Heart right ventricle (tissue), 16 donors: ENCODE measurements around the gene DBNL. TPM values are rescaled to one million over a fixed set of nuclear protein-coding genes. Genes with fewer than 3 reads are reported as not detected.
"Not testable (repeated sequence)": the region's sequence is repeated elsewhere in the genome, so short reads cannot be mapped to it uniquely, and the experiment has no call there.

Experiments
- ATAC-seq, 8 donors: fragments of 200-7000 bp; cut with Tn5 transposase; one replicate each; pipeline ENCODE4 v1.9.1; 2020; ENCODE audit warnings: mild to moderate bottlenecking in 8 of 8, moderate library complexity in 8 of 8, moderate number of reproducible peaks in 1 of 8
- DNase-seq, 2 donors: peaks; one replicate each; pipeline ENCODE4 v3.0.0-alpha.2; 2020
- H3K27ac ChIP-seq, 10 donors: fragments of 200-600 bp; sonication (generic) in 2 of 10; one replicate each; pipeline versions ENCODE4 v1.5.0 to v1.8.0; 2020 to 2022; ENCODE audit warnings: mild to moderate bottlenecking in 3 of 10
- H3K27me3 ChIP-seq, 7 donors: fragments of 200-600 bp; one replicate each; pipeline ENCODE4 v1.8.0; 2021 to 2022; ENCODE audit warnings: mild to moderate bottlenecking in 2 of 7
- H3K36me3 ChIP-seq, 9 donors: fragments of 200-600 bp; sonication (generic) in 1 of 9; one replicate each; pipeline versions ENCODE4 v1.5.0 to v1.8.0; 2020 to 2022; ENCODE audit warnings: mild to moderate bottlenecking in 2 of 9
- H3K4me1 ChIP-seq, 9 donors: fragments of 200-600 bp; sonication (generic) in 1 of 9; one replicate each; pipeline versions ENCODE4 v1.5.0 to v1.8.0; 2020 to 2022; ENCODE audit warnings: mild to moderate bottlenecking in 4 of 9
- H3K4me3 ChIP-seq, 10 donors: fragments of 200-600 bp; sonication (generic) in 2 of 10; one replicate each; pipeline versions ENCODE4 v1.5.0 to v1.8.0; 2020 to 2022; ENCODE audit warnings: mild to moderate bottlenecking in 7 of 10, moderate library complexity in 2 of 10
- H3K9me3 ChIP-seq, 11 donors: fragments of 200-600 bp in 10 of 11; sonication (generic) in 2 of 11; one replicate each; pipeline versions ENCODE4 v1.5.0 to v1.8.0; 2013 to 2022; ENCODE audit warnings: mild to moderate bottlenecking in 2 of 11, control low read depth in 1 of 11, moderate library complexity in 1 of 11
- WGBS, 2 donors: extraction: QIAGEN DNeasy Blood & Tissue Kit; methylation state at CpG; one replicate each; pipeline ENCODE4 v1.1.7; 2013; ENCODE audit warnings: inconsistent platforms in 1 of 2; 5-methylcytosine and 5-hydroxymethylcytosine counted together
- intact Hi-C, 10 donors: fragments of 100-400 bp; cut with DNase I; formaldehyde crosslinking; loops; one replicate each; pipeline versions ENCODE4 v1.11.1 to v1.14.2; 2022
- polyA plus RNA-seq, 2 donors: library from polyadenylated mRNA; stranded (reverse); fragments of 200-250 nt; gene quantifications; one replicate each; pipeline ENCODE4 v1.2.3, GENCODE V29; 2013
- total RNA-seq, 10 donors: library from RNA; stranded (reverse); fragmentation: NEBNext Ultra II Directional in 3 of 10; extraction: Animal tissue kit (Norgen Biotek cat#: 25700) in 3 of 10; gene quantifications; one replicate each; pipeline versions ENCODE4 v1.2.1 to v1.2.4, GENCODE V29; 2021 to 2023
- donor health status: Arrhythmogenic right ventricular cardiomyopathy.
- donor health status: ischemic (EF 13 %, LVEDD 7.1; RV severe dilation, severe dysfunction).
- donor health status: healthy with polysubstance abuse.
- donor health status: DM: no; HTN: yes; CAD: no.
- donor health status: DM: no; HTN: no; CAD: no.
- donor health status: ischemic (EF 25% LVEDD 6.9; RV normal size, moderate dysfunction).
- donor health status: ischemic (EF 25% LVEDD 5.7; RV mildly dilated, moderate dysfunction).
- donor health status: healthy.
- donor health status: DM: yes; HTN: yes; CAD: no.
- donor health status: Ischemic cardiomyopathy.
- donor health status: ischemic (EF 35%, LVEDD 5.7; RV mildly dilated, moderate dysfunction).
- donor health status: nonischemic (EF 11% LVEDD 7.7; RV severe dilation, severe dysfunction).
- donor health status: DM: yes; HTN: yes; CAD: no.
- donor health status: PGD.
- donor health status: ischemic (EF 29% LVEDD 5.4; RV normal size, mild dysfunction).
- donor health status: nonischemic (EF 23%, LVEDD 6.1; RV moderate dilation, normal function).

Gene DBNL
- total and polyA plus RNA-seq, 12 donors: 26.0 to 74.3 (median 35.4) TPM

- DNase-seq, H3K4me3 ChIP-seq, intact Hi-C loops, H3K36me3 ChIP-seq, H3K27ac ChIP-seq, H3K9me3 ChIP-seq, ATAC-seq, H3K27me3 ChIP-seq: not testable (repeated sequence)
- WGBS, 2 donors: 82% methylated on average over 6 of the region's 6 CpGs
- peaks cover 0 to 17% (median 7%) of the 10 kb centered on the region in 9 donors for H3K4me1 ChIP-seq
Measured at GRCh38 chr7:44022796-44023467, 21.6 kb upstream of the DBNL start.

GRCh38 chr7:44029433-44029832, 15.1 kb upstream of the DBNL start:
- DNase-seq, H3K27me3 ChIP-seq, intact Hi-C loops, H3K36me3 ChIP-seq, H3K4me3 ChIP-seq, H3K9me3 ChIP-seq, H3K4me1 ChIP-seq, H3K27ac ChIP-seq: not testable (repeated sequence)
- peak in 3 of 8 donors; percentile 5 to 35 (median 24) for ATAC-seq
- 79 to 83% methylated on average over 4 of the region's 11 CpGs for WGBS, 2 donors

- H3K4me1 ChIP-seq, H3K36me3 ChIP-seq, intact Hi-C loops, H3K4me3 ChIP-seq, H3K27ac ChIP-seq, H3K27me3 ChIP-seq, H3K9me3 ChIP-seq, DNase-seq: not testable (repeated sequence)
- WGBS, 2 donors: 79 to 81% methylated on average over 4 of the region's 5 CpGs
- ATAC-seq: peak in 1 of 8 donors; percentile 28
Measured at GRCh38 chr7:44030029-44030428, 14.5 kb upstream of the DBNL start.

DNA sequence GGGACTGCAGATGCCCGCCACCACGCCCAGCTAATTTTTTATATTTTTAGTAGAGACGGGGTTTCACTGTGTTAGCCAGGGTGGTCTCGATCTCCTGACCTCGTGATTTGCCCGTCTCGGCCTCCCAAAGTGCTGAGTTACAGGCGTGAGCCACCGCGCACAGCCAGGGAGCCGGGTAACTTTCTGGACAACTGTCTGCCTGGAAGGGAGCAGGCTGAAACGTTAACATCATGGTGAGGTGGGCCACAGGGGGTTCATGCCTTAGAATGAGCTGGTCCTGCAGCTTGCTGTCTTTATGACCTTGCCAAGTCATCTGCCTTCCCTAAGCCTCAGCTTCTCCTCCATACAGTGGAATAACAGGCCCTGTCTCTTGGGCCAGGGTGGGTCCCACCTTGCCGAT, 13.2 kb upstream of the DBNL start:
- not testable (repeated sequence) for ATAC-seq, H3K27ac ChIP-seq

DNA sequence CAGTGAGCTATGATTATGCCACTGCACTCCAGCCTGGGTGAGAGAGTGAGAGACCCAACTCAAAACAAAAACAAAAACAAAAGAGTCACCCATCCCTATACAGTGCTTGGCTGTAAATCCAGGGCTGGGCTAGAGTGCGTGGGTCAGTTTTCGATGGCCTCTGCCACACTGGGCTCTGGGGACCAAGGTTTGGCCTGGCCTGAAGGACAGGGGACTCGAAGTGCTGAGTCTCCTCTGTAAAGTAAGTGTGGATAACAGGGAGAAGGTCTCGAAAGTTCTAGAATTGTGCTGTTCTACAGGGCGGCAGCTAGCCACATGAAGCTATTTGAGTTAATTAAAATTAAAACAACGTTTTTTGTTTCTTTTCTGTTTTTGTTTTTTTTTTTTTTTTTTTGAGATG, 12.5 kb upstream of the DBNL start:
- H3K27me3 ChIP-seq, H3K36me3 ChIP-seq, ATAC-seq, H3K4me3 ChIP-seq, H3K4me1 ChIP-seq, DNase-seq, intact Hi-C loops, H3K9me3 ChIP-seq, H3K27ac ChIP-seq: not testable (repeated sequence)
- WGBS, 2 donors: 87 to 88% methylated on average over 5 to 6 of the region's 6 CpGs

More for the DNA sequence above, 13.2 kb upstream of the DBNL start:
- intact Hi-C loops, H3K4me1 ChIP-seq, H3K27me3 ChIP-seq, H3K36me3 ChIP-seq, H3K4me3 ChIP-seq, DNase-seq, H3K9me3 ChIP-seq: not testable (repeated sequence)
- 89 to 91% methylated on average over 12 of the region's 13 CpGs for WGBS, 2 donors

- intact Hi-C loops, H3K4me3 ChIP-seq, H3K9me3 ChIP-seq, DNase-seq, H3K36me3 ChIP-seq, H3K27ac ChIP-seq, ATAC-seq, H3K4me1 ChIP-seq, H3K27me3 ChIP-seq: not testable (repeated sequence)
- 90% methylated on average over 10 to 17 of the region's 18 CpGs for WGBS, 2 donors
Measured at GRCh38 chr7:44033971-44034844, 10.3 kb upstream of the DBNL start.

GRCh38 chr7:44036364-44036763, 8.1 kb upstream of the DBNL start:
- WGBS, 2 donors: 62 to 80% methylated on average over 5 to 10 of the region's 10 CpGs
- not testable (repeated sequence) for DNase-seq

GRCh38 chr7:44037951-44038350, 6.6 kb upstream of the DBNL start:
- H3K27ac ChIP-seq, H3K36me3 ChIP-seq, ATAC-seq, H3K9me3 ChIP-seq, DNase-seq, H3K4me3 ChIP-seq, intact Hi-C loops, H3K27me3 ChIP-seq, H3K4me1 ChIP-seq: not testable (repeated sequence)
- 88 to 89% methylated on average over 1 to 2 of the region's 2 CpGs for WGBS, 2 donors

More at GRCh38 chr7:44036364-44036763, 8.1 kb upstream of the DBNL start:
- intact Hi-C loops, H3K27ac ChIP-seq, H3K9me3 ChIP-seq, H3K4me3 ChIP-seq, H3K36me3 ChIP-seq, H3K27me3 ChIP-seq, H3K4me1 ChIP-seq: not testable (repeated sequence)
- ATAC-seq: peak in 1 of 8 donors; percentile 3

DNA sequence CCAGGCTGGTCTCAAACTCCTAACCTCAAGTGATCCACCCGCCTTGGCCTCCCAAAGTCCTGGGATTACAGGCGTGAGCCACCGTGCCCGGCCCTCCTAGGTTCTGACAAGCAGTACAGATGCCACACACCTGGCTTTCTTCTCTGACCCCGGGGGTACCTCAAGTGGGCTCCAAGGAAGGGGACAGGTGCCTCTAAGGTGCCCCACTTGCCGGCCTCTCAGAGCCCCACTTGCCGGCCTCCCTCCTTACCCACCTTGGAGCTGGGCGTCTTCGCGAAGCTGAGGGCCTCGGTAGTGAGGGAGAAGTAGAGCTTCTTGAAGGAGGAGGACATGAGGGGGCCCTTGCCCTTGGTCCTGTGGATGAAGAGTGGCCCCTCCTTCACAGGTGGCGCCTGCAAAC, 5.9 kb upstream of the DBNL start:
- H3K9me3 ChIP-seq, ATAC-seq, H3K36me3 ChIP-seq, H3K4me3 ChIP-seq, DNase-seq, H3K27ac ChIP-seq, H3K27me3 ChIP-seq, intact Hi-C loops: not testable (repeated sequence)
- WGBS, 2 donors: 38 to 67% methylated on average over 6 of the region's 12 CpGs
- peaks cover under 1 to 13% (median 8%) of the 10 kb centered on the region in 9 donors for H3K4me1 ChIP-seq

DNA sequence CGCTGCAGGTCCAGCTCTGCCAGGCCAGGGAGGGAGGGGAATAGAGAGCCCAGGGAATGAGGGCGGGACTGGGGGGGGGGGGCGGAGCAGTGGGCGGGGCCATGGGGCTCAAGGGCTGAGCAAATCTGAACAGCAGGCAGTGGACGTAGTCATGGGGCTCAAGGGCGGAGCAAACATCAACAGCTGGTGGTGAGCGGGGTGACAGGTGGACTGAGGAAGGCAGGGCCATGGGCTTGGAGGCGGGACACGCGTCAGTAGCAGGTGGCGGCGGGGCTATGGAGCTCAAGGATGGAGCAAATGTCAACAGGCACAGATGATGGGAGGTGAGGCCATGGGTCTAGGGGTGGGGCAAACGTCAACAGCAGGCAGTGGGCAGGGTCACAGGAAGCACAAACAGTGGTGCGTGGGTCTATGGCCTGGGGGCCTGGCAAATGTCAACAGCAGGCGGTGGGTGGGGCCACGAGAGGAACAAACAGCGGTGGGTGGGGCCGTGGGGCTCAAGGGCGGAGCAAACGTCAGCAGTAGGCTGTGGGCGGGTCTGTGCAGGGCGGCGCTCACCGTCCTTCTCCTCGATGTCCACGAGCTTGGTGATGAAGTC, 5.4 kb upstream of the DBNL start:
- 2 to 9% methylated on average over 17 to 19 of the region's 26 CpGs for WGBS, 2 donors
- peaks cover 6 to 18% (median 13%) of the 10 kb centered on the region in 9 donors for H3K4me1 ChIP-seq
- peak; percentile 92 to 96 (median 94) for ATAC-seq
- H3K36me3 ChIP-seq, H3K27me3 ChIP-seq, intact Hi-C loops, H3K9me3 ChIP-seq: not testable (repeated sequence)
- peak overlapping the region in 7 of 10 donors; percentile 35 to 74 (median 58) for H3K27ac ChIP-seq
- H3K4me3 ChIP-seq: peak overlapping the region in 8 of 10 donors; percentile 19 to 45 (median 38)
- peak; percentile 94 to 95 for DNase-seq
